Measurements from ENCODE around the gene SETSIP.

DNA sequence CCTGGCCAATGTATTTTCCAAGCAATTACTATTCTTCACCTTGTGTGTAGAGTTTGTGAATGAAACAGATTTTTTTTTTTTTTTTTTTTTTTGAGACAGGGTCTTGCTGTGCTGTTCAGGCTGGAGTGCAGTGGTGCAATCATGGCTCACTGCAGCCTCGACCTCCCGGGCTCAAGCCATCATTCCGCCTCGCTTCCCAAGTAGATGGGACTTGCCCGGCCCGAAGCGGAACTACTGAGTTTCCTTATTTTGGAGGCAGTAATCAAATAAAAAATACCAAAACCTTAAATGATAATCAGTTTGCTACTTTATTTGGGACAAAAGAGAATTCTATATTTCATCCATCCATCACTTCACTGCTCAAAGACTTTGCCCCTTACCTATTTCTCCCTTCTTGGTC lies 4.2 kb upstream of the SETSIP start:
- TF ChIP-seq CTCF (optimal IDR thresholded peaks at IDR 0.05 in 1 of 3, IDR thresholded peaks at IDR 0.05 in 1 of 3, conservative IDR thresholded peaks at IDR 0.05 in 1 of 3; ENCODE audit: extremely low read depth in 1 of 3, insufficient read depth in 2 of 3, low read length in 3 of 3) = no peak
- TF ChIP-seq EZH2 (IDR thresholded peaks at IDR 0.05; ENCODE audit: low read length) = no peak

Data from keratinocyte (primary cell).